Measurements from ENCODE around the gene MACROD2. TPM values are rescaled to one million over a fixed set of nuclear protein-coding genes. Genes with fewer than 3 reads are reported as not detected.
"Not testable (repeated sequence)": the region's sequence is repeated elsewhere in the genome, so short reads cannot be mapped to it uniquely, and the experiment has no call there.

Gene MACROD2
- total RNA-seq, 2 donors from 2014 or later, result 8.3 to 21.8 TPM

DNA sequence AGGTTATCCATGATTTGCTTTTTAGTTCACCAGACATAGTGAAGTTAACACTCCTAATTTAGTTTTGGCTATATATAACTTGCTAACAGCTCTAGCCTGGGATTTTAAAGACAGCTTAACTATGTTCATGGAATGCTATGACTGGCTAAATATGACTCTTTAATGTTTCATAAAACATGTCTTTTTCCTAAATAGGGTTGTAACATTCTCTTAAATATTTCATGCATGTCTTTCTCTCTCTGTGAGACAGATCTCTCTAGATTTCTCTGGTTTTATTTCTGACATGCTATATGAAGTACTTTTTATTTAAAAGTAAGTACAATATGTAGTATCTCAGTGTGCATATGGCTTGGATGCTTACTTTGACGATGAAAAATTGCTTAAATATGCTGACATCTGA lies 35.7 kb downstream of the MACROD2 start:
- DNase-seq, result no peak
- Histone ChIP-seq H3K4me1 (no peaks in the 10 kb centered on the region), H3K4me3 (no peak overlapping the region), H3K36me3 (replicated peaks in 1 of 2; ENCODE audit: insufficient read depth in 1 of 2, low read depth in 2 of 2) (no peaks in the 10 kb centered on the region), H3K27ac (no peak overlapping the region), H3K9me3 (no peaks in the 10 kb centered on the region), H3K27me3 (no peaks in the 10 kb centered on the region)
- ATAC-seq, result no peak
- intact Hi-C loops (cut with DNase I), result no loop called here
- WGBS, 2 donors, result 81 to 93% methylated on average over 1 of the region's 1 CpG
- TF ChIP-seq POLR2A (IDR thresholded peaks at IDR 0.05), result no peak
- TF ChIP-seq, protein P1, sequence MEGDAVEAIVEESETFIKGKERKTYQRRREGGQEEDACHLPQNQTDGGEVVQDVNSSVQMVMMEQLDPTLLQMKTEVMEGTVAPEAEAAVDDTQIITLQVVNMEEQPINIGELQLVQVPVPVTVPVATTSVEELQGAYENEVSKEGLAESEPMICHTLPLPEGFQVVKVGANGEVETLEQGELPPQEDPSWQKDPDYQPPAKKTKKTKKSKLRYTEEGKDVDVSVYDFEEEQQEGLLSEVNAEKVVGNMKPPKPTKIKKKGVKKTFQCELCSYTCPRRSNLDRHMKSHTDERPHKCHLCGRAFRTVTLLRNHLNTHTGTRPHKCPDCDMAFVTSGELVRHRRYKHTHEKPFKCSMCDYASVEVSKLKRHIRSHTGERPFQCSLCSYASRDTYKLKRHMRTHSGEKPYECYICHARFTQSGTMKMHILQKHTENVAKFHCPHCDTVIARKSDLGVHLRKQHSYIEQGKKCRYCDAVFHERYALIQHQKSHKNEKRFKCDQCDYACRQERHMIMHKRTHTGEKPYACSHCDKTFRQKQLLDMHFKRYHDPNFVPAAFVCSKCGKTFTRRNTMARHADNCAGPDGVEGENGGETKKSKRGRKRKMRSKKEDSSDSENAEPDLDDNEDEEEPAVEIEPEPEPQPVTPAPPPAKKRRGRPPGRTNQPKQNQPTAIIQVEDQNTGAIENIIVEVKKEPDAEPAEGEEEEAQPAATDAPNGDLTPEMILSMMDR (IDR thresholded peaks at IDR 0.05), result no peak

- no peak for ATAC-seq
- no peak overlapping the region for H3K27ac ChIP-seq
- intact Hi-C loops (cut with DNase I), result no loop called here
- H3K9me3 ChIP-seq, result no peaks in the 10 kb centered on the region
- H3K36me3 ChIP-seq (replicated peaks in 1 of 2; ENCODE audit: insufficient read depth in 1 of 2, low read depth in 2 of 2), result no peaks in the 10 kb centered on the region
- WGBS, 2 donors, result 81 to 83% methylated on average over 1 of the region's 1 CpG
- no peak for DNase-seq
- H3K4me1 ChIP-seq, result no peaks in the 10 kb centered on the region
- no peaks in the 10 kb centered on the region for H3K27me3 ChIP-seq
- no peak overlapping the region for H3K4me3 ChIP-seq
- TF ChIP-seq, protein P1 (IDR thresholded peaks at IDR 0.05), result no peak
These were observed 38.0 kb downstream of the MACROD2 start for GRCh38 chr20:14033310-14033709.

- WGBS, 2 donors, result 82 to 83% methylated on average over 7 of the region's 7 CpGs
- DNase-seq (no peak), ATAC-seq (no peak)
- H3K27me3 ChIP-seq, result no peaks in the 10 kb centered on the region
- no peaks in the 10 kb centered on the region for H3K4me1 ChIP-seq
- intact Hi-C loops (cut with DNase I), result no loop called here
- no peaks in the 10 kb centered on the region for H3K36me3 ChIP-seq (replicated peaks in 1 of 2; ENCODE audit: insufficient read depth in 1 of 2, low read depth in 2 of 2)
- H3K4me3 ChIP-seq, result no peak overlapping the region
- no peak overlapping the region for H3K27ac ChIP-seq
- no peaks in the 10 kb centered on the region for H3K9me3 ChIP-seq
- TF ChIP-seq, protein P1 (IDR thresholded peaks at IDR 0.05), result no peak
- TF ChIP-seq POLR2A (IDR thresholded peaks at IDR 0.05), result no peak
These were observed 41.3 kb downstream of the MACROD2 start for GRCh38 chr20:14036567-14036966.

GRCh38 chr20:14044712-14045276 lies 49.5 kb downstream of the MACROD2 start:
- H3K36me3 ChIP-seq (replicated peaks in 1 of 2; ENCODE audit: insufficient read depth in 1 of 2, low read depth in 2 of 2); H3K4me1 ChIP-seq; H3K27ac ChIP-seq; H3K27me3 ChIP-seq; H3K9me3 ChIP-seq; intact Hi-C loops (cut with DNase I); DNase-seq; H3K4me3 ChIP-seq; ATAC-seq: not testable (repeated sequence)
- WGBS, 2 donors, result 90 to 100% methylated on average over 9 to 28 of the region's 28 CpGs

DNA sequence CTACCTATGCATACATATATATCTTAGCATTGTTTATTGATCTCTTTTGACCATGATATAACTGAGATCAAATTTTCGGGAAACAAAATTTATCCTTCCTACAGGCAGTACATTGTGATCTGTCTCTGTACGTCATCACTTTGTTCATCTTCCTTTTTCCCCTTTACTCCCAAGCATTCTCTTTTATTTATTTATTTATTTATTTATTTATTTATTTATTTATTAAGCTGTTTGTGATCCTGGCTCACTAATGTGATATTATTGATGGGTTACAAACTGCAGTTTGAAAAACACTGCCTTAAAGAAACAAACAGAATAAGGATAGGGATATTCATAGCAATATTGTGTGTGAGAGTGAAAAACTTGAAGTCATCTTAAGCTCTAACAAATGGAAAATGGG lies 51.2 kb downstream of the MACROD2 start:
- TF ChIP-seq POLR2A (IDR thresholded peaks at IDR 0.05), result no peak
- TF ChIP-seq, protein P1 (IDR thresholded peaks at IDR 0.05), result no peak
- WGBS, 2 donors, result 91 to 94% methylated on average over 2 of the region's 2 CpGs
- Histone ChIP-seq H3K9me3 (no peaks in the 10 kb centered on the region), H3K27me3 (no peaks in the 10 kb centered on the region), H3K36me3 (replicated peaks in 1 of 2; ENCODE audit: insufficient read depth in 1 of 2, low read depth in 2 of 2) (no peaks in the 10 kb centered on the region), H3K27ac (no peak overlapping the region), H3K4me3 (no peak overlapping the region), H3K4me1 (no peaks in the 10 kb centered on the region)
- DNase-seq (no peak), ATAC-seq (no peak)
- intact Hi-C loops (cut with DNase I), result no loop called here

Data from body of pancreas (tissue), 4 donors.